SJSA1 (cell line): Measurements from ENCODE around the gene COL27A1. TPM values are rescaled to one million over a fixed set of nuclear protein-coding genes. Genes with fewer than 3 reads are reported as not detected.

ENCODE experiments used
- DNase-seq, 2 experiments: peaks; one replicate each; pipeline ENCODE4 v3.0.0-alpha.2; 2015 to 2020; ENCODE audit warnings: low spot score in 2 of 2, low read depth in 1 of 2
- H3K27ac ChIP-seq: fragments of 250-450 bp; sonication (Bioruptor Pico); 2 replicates; pipeline ENCODE4 v1.5.1; 2020; ENCODE audit warnings: mild to moderate bottlenecking, moderate library complexity
- H3K27me3 ChIP-seq: fragments of 250-450 bp; sonication (Bioruptor Pico); replicated peaks from 2 replicates; pipeline ENCODE4 v1.5.1; 2020; ENCODE audit warnings: mild to moderate bottlenecking, moderate library complexity
- H3K36me3 ChIP-seq: fragments of 250-450 bp; sonication (Bioruptor Pico); 2 replicates; pipeline ENCODE4 v1.5.1; 2020; ENCODE audit warnings: mild to moderate bottlenecking
- H3K4me1 ChIP-seq: fragments of 250-450 bp; sonication (Bioruptor Pico); replicated peaks from 2 replicates; pipeline ENCODE4 v1.6.1; 2021; ENCODE audit warnings: mild to moderate bottlenecking
- H3K4me3 ChIP-seq: fragments of 250-450 bp; sonication (Bioruptor Pico); 2 replicates; pipeline ENCODE4 v1.5.1; 2020; ENCODE audit warnings: mild to moderate bottlenecking
- H3K9me3 ChIP-seq: fragments of 250-450 bp; sonication (Bioruptor Pico); replicated peaks from 2 replicates; pipeline ENCODE4 v1.5.1; 2020; ENCODE audit warnings: mild to moderate bottlenecking
- total RNA-seq: library from RNA; depleted of rRNA; stranded (reverse); fragments of >200 nt; shearing (Covaris generic); gene quantifications from 2 replicates; pipeline ENCODE4 v1.2.3, GENCODE V29; 2014

The COL27A1 gene
- total RNA-seq, 1 experiment from 2014 or later: 4.7 TPM

- H3K27ac ChIP-seq: no peak overlapping the region
- peaks cover 23% of the 10 kb centered on the region for H3K4me1 ChIP-seq
- no peaks in the 10 kb centered on the region for H3K9me3 ChIP-seq
- H3K27me3 ChIP-seq: no peaks in the 10 kb centered on the region
- no peak overlapping the region for H3K4me3 ChIP-seq
- no peak for DNase-seq
- no peaks in the 10 kb centered on the region for H3K36me3 ChIP-seq
These were observed 17.9 kb downstream of the COL27A1 start for GRCh38 chr9:114172981-114173833.

DNA sequence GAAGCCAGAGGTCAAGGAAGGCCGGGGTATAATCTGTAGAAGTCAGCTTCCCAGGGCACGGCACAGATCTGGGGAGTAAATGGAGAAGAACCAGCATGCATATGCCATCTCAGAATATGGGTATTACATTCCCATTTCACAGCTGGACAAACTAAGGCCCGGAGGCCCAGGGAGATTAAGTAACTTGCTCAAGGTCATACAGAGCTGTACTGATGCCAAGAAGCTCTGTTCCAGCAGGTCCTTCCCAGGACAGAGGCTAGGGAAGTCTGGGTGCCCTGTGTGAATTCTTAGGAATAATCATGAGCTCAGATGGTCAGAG, 19.2 kb downstream of the COL27A1 start:
- no peaks in the 10 kb centered on the region for H3K36me3 ChIP-seq
- no peaks in the 10 kb centered on the region for H3K9me3 ChIP-seq
- no peak overlapping the region for H3K4me3 ChIP-seq
- no peaks in the 10 kb centered on the region for H3K27me3 ChIP-seq
- DNase-seq: no peak
- no peak overlapping the region for H3K27ac ChIP-seq
- peaks cover 24% of the 10 kb centered on the region for H3K4me1 ChIP-seq

GRCh38 chr9:114174876-114175771, 19.8 kb downstream of the COL27A1 start:
- no peaks in the 10 kb centered on the region for H3K27me3 ChIP-seq
- peak overlapping the region; percentile 83 for H3K27ac ChIP-seq
- H3K4me1 ChIP-seq: peaks cover 24% of the 10 kb centered on the region
- H3K4me3 ChIP-seq: no peak overlapping the region
- no peaks in the 10 kb centered on the region for H3K36me3 ChIP-seq
- DNase-seq: peak; percentile 29 to 51
- H3K9me3 ChIP-seq: no peaks in the 10 kb centered on the region

DNA sequence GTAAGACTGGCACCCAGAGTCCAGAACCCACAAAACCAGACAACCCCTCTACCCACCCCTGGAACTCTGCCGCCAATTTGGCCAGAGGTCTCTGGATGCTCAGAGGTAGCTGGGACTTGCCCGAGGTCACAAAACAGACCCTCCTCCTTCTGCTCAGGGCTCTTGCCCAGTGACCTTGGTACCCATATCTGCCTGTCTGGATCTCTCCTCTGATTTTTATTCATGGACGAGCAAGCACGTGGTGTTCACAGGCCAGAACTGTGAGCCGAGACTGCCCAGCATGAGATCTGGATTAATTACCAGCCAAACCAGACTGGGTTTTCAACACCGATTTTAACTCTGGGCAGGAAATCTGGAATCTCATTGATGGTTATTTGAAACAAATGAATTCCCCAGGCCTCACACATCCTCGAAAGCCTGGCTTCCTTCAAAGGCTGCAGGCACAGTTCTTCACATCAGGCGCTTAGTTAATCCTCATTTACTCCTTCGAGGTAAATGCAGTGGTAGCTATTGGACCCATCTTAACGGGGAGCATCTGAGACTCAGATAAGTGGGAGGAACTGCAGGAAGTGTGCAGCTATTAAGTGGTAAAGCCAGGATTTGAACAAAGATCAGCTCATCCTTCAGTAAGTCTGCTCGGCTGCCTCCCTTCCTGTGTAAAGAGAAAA, 21.4 kb downstream of the COL27A1 start:
- no peak for DNase-seq
- no peaks in the 10 kb centered on the region for H3K27me3 ChIP-seq
- no peak overlapping the region; the same call in 1 of the 2 replicates for H3K27ac ChIP-seq
- H3K4me1 ChIP-seq: peaks cover 27% of the 10 kb centered on the region
- H3K4me3 ChIP-seq: no peak overlapping the region
- H3K36me3 ChIP-seq: no peaks in the 10 kb centered on the region
- no peaks in the 10 kb centered on the region for H3K9me3 ChIP-seq

GRCh38 chr9:114177423-114178064, 22.2 kb downstream of the COL27A1 start:
- Histone ChIP-seq H3K27ac (no peak overlapping the region; the same call in 1 of the 2 replicates), H3K9me3 (no peaks in the 10 kb centered on the region), H3K36me3 (no peaks in the 10 kb centered on the region), H3K27me3 (no peaks in the 10 kb centered on the region), H3K4me1 (peaks cover 27% of the 10 kb centered on the region), H3K4me3 (no peak overlapping the region)
- DNase-seq: peak in 1 of 2 experiments; percentile 57

DNA sequence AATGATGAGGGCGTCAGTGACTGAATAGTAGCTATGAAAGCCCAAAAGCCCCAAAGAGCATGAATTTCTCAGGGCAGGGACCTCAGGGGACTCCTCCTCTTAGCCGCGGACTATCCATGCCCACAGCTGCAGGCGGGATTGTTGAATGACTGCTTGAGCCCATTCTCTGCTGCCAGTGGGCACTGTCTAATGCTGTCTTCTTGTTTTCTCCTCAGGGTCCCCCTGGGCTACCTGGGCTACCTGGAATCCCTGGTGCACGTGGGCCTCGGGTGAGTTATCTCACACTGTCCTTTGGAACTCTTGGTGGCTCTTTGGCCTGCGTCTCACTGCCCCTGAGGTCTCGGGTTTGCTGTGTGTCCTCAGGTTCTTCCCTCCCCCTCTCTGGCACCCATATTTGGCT, 22.7 kb downstream of the COL27A1 start:
- no peak for DNase-seq
- Histone ChIP-seq H3K4me1 (peaks cover 27% of the 10 kb centered on the region), H3K27ac (no peak overlapping the region), H3K9me3 (no peaks in the 10 kb centered on the region), H3K4me3 (no peak overlapping the region), H3K27me3 (no peaks in the 10 kb centered on the region), H3K36me3 (no peaks in the 10 kb centered on the region)

DNA sequence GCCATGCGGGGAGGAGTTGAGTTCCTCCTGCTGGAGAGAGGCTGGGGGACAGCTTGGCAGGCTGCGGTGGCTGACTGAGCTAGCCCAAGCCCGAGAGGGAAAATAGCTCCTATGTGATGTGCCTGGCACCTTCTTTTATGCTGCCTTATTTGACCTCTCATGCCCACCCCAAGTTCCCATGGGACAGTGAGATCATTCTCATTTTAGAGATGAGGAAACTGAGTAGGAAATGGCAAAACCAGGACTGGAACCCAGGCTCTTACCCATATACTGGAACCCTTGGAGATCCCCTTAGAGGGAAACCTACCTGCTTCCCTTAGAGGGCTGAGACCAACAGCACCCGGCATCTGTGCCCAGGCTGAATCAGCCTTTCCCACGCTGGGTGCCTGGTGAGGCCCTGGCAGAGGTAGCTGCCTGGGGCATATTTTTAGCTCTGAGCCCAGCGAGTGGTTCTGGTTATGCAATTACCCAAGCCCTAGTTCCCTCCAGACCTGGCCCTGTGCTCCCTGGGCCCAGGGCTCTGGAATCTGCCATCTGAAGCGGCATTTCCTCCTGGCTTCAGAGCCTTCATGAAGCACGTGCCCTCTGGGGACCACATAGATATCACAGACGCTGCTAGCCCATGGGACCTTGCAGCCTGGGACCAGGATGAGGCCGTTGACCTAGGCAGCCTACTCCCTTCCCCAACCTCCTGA, 23.6 kb downstream of the COL27A1 start:
- Histone ChIP-seq H3K4me3 (no peak overlapping the region), H3K27ac (no peak overlapping the region), H3K9me3 (no peaks in the 10 kb centered on the region), H3K4me1 (peaks cover 27% of the 10 kb centered on the region), H3K27me3 (no peaks in the 10 kb centered on the region), H3K36me3 (no peaks in the 10 kb centered on the region)
- DNase-seq: no peak

DNA sequence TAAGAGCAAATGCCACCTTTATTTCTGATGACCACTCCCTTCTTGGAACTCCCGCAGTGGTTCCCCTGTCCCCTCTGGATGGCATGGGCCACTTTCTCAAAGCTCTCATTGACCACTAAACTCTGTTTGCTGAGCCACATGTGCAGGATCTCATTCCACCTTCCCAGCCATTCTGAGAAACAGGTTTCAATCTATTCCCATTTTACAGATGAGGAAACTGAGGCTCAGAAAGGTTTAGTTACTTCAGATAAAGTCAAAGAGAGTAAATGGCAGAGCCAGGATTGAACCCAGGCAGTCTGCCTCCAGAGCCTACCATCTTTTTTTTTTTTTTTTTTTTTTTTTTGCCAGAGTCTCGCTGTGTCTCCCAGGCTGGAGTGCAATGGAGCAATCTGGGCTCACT, 24.2 kb downstream of the COL27A1 start:
- H3K27me3 ChIP-seq: no peaks in the 10 kb centered on the region
- H3K27ac ChIP-seq: no peak overlapping the region
- peaks cover 27% of the 10 kb centered on the region for H3K4me1 ChIP-seq
- H3K4me3 ChIP-seq: no peak overlapping the region
- H3K36me3 ChIP-seq: no peaks in the 10 kb centered on the region
- no peaks in the 10 kb centered on the region for H3K9me3 ChIP-seq
- DNase-seq: no peak

DNA sequence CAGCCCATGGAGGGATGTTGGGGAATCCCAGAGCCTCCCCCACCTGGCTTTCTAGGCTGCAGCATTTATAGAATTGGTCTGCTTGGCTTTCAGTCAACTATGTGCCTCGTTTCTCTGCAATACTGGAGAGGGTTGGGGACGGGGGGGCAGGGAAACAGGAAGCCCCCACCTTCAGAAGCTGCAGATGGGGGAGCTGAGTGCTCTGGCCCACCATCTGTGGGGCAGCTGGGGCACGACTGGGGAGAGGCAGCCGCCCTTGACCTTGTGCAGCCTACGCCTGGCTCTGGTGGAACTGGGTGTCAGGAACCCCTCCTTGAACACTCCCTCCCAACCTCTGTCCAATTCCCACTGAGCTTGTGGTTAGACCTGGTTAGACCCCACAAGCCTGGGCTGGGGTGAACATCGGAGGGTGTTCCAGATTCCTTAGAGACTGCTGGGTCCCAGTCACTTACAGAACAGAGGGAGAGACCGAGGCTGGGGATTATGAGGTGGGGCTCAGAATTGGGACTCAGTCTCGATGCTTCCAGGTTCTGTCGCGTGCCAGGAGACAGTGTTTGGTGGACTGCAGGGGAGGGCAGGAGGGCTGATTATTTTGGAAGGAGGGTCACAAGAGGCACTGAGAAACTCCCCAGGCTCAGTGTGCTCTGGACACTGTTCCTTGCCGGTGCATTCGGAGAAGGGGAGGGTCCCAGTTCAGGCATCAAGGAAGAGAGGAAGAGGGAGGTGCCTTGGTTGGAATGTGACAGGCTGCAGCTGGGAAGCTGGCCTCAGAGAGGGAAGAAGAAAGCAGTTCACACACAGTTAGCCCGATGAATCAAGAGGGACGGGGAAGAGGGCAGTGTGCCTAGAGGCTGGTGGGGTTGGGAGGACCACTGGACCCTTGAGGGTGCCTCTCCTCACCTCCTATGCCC, 25.6 kb downstream of the COL27A1 start:
- DNase-seq: no peak
- Histone ChIP-seq H3K4me3 (no peak overlapping the region), H3K9me3 (no peaks in the 10 kb centered on the region), H3K27ac (no peak overlapping the region), H3K4me1 (peaks cover 18% of the 10 kb centered on the region), H3K27me3 (no peaks in the 10 kb centered on the region), H3K36me3 (no peaks in the 10 kb centered on the region)

DNA sequence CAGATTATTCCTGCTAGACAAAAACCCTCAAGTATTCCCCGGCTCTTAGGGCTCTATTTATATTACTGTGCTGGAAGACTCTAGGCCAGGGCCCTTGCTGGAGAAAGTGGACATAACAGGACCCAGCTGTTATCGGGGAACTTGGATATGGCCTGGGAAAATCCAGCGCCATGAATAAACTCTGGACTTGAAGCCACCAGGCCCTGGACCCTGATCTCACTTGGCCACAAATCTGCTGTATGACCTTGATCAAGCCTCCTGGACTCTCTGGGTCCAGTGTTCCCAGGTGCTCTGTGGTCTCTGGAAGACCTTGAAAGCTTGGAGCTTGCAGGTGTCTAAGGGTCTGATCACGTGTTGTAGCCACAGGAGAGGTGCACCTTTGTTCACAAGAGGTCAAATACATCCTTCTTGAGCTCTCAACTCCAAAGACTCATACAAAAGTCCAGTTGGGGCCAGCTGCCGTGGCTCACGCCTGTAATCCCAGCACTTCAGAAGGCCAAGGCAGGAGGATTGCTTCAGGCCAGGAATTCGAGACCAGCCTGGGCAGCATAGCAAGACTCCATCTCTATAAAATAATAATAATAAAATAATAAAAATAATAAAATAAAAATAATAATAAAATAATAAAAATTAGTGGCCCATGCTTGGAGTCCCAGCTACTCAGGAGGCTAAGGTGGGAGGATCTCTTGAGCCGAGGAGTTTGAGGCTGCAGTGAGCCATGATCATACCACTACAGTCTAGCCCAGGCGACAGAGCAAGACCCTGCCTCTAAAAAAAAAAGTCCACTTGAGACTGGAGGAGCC, 26.5 kb downstream of the COL27A1 start:
- H3K27ac ChIP-seq: no peak overlapping the region
- no peak for DNase-seq
- no peaks in the 10 kb centered on the region for H3K36me3 ChIP-seq
- H3K27me3 ChIP-seq: no peaks in the 10 kb centered on the region
- H3K4me1 ChIP-seq: peaks cover 18% of the 10 kb centered on the region
- no peak overlapping the region for H3K4me3 ChIP-seq
- no peaks in the 10 kb centered on the region for H3K9me3 ChIP-seq

DNA sequence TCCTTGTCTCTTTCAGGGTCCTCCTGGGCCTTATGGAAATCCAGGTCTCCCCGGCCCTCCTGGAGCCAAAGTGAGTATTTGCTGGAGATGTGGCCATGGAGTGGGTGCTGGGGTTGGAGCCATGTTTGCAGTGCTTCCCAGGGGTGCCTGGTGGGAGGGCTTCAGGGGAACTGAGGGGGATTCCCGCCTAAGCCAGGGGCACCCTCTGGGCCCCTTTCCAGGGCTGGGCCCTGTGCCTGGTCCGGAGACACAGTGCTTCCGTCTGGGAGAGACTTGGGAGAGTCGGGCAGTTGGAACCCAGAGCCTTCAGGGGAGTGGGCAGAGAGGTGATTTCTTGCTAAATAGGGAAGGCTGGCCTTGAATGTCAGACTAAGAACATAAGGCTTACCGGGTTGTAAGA, 27.7 kb downstream of the COL27A1 start:
- Histone ChIP-seq H3K4me3 (no peak overlapping the region), H3K4me1 (peaks cover 6% of the 10 kb centered on the region), H3K27ac (no peak overlapping the region), H3K27me3 (no peaks in the 10 kb centered on the region), H3K36me3 (no peaks in the 10 kb centered on the region), H3K9me3 (no peaks in the 10 kb centered on the region)
- no peak for DNase-seq

- Histone ChIP-seq H3K4me1 (0 out of 2 replicates have a peak, but pooled peaks cover 3% of the 10 kb centered on the region), H3K9me3 (no peaks in the 10 kb centered on the region), H3K4me3 (no peak overlapping the region), H3K27ac (no peak overlapping the region), H3K27me3 (no peaks in the 10 kb centered on the region), H3K36me3 (no peaks in the 10 kb centered on the region)
- no peak for DNase-seq
These were observed 28.7 kb downstream of the COL27A1 start for GRCh38 chr9:114184071-114184470.
